Measurements from ENCODE around the gene CAVIN1.

The CAVIN1 gene

DNA sequence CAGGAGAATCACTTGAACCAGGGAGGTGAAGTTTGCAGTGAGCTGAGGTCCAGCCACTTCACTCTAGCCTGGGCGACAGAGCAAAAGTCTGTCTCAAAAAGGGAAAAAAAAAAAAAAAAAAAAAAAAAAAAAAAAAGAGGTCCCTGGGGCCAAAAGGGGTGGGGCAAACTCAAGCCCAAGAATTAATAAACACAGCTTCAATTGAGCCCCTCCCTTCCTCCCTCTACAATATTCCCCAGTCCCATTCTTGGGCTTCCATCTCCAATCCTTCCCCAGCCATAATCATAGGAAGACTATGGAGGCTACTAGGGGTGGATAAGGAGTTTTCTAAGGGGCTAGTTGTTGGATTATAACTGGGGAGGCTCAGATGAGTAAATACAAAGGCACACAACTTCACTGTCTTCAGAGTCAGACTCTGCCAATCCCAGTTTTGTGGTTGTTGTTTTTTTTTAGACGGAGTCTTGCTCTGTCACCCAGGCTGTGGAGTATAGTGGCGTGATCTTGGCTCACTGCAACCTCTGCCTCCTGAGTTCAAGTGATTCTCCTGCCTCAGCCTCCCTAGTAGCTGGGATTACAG, 9.5 kb downstream of the CAVIN1 start:
- Histone ChIP-seq H3K4me1 (ENCODE audit: control insufficient read depth, insufficient read depth, low read length, unreplicated experiment) (peaks cover 54% of the 10 kb centered on the region), H3K4me3 (ENCODE audit: low read depth, low read length) (no peak overlapping the region), H3K27me3 (ENCODE audit: insufficient read depth, low read length) (no peaks in the 10 kb centered on the region), H3K79me2 (ENCODE audit: control insufficient read depth, insufficient read depth, low read length, unreplicated experiment) (peaks cover 90% of the 10 kb centered on the region), H3K36me3 (ENCODE audit: insufficient read depth, low read length) (no peaks in the 10 kb centered on the region), H2AFZ (ENCODE audit: low read length, unreplicated experiment) (no peak overlapping the region), H3K27ac (ENCODE audit: low read depth, low read length) (peak overlapping the region; percentile 41)

DNA sequence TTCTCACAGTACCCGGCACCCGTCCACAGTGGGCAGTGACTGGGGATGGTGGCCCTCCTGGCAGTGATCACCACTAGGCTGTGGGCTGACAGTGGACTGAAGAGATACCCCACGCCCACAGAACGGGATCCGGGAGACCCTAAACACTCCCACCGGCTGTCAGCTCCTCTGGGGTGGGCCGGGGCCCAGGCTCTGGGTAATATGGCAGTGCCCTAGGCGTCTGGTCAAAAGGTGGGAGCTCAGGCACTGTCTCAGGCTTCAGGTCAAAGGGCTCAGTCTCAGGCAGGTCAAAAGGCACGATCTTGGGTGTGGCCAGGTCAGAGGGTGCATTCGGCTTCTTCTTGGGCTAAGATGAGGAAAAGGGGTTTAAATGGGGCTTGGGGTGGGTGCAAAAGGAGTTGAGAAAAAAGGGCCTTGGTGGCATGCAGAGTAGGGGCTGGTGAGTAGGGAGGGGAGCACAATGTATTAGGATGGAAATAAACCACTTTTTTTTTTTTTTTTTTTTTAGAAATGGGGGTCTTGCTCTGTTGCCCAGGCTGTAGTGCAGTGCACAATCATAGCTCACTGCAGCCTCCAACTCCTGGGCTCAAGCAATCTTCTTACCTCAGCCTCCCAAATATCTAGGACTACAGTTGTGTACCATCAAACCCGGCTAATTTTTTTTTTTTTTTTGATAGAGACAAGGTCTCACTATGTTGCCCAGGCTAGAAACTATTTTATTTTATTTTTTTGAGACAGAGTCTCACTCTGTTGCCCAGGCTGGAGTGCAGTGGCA, 11.0 kb downstream of the CAVIN1 start:
- peaks cover 91% of the 10 kb centered on the region for H3K79me2 ChIP-seq (ENCODE audit: control insufficient read depth, insufficient read depth, low read length, unreplicated experiment)
- H3K4me1 ChIP-seq (ENCODE audit: control insufficient read depth, insufficient read depth, low read length, unreplicated experiment): peaks cover 67% of the 10 kb centered on the region
- no peaks in the 10 kb centered on the region for H3K36me3 ChIP-seq (ENCODE audit: insufficient read depth, low read length)
- peak overlapping the region; percentile 85 for H3K27ac ChIP-seq (ENCODE audit: low read depth, low read length)
- H3K4me3 ChIP-seq (ENCODE audit: low read depth, low read length): no peak overlapping the region
- H3K27me3 ChIP-seq (ENCODE audit: insufficient read depth, low read length): no peaks in the 10 kb centered on the region
- H2AFZ ChIP-seq (ENCODE audit: low read length, unreplicated experiment): no peak overlapping the region

DNA sequence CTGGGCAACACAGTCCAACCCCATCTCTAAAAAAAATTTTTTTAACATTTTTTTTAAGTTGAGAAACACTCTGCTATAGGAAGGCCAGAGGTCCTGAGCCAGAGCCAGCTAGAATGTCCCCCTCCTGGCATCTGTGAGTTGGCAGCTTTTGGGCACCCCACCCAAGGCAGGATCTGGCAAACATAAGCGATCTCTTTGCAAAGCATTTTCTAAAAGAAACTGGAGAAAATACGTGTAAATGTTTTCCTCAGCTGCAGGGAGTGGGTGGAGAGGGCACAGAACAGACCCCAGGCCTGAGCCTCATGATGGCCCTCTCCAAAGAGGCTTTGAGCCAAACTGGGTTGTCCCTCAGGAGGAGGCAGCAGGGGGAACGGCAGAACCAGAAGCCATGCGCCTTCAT, 11.7 kb downstream of the CAVIN1 start:
- Histone ChIP-seq H3K79me2 (ENCODE audit: control insufficient read depth, insufficient read depth, low read length, unreplicated experiment) (peaks cover 91% of the 10 kb centered on the region), H2AFZ (ENCODE audit: low read length, unreplicated experiment) (no peak overlapping the region), H3K27me3 (ENCODE audit: insufficient read depth, low read length) (no peaks in the 10 kb centered on the region), H3K27ac (ENCODE audit: low read depth, low read length) (peak overlapping the region; percentile 85), H3K4me1 (ENCODE audit: control insufficient read depth, insufficient read depth, low read length, unreplicated experiment) (peaks cover 70% of the 10 kb centered on the region), H3K4me3 (ENCODE audit: low read depth, low read length) (no peak overlapping the region), H3K36me3 (ENCODE audit: insufficient read depth, low read length) (no peaks in the 10 kb centered on the region)

DNA sequence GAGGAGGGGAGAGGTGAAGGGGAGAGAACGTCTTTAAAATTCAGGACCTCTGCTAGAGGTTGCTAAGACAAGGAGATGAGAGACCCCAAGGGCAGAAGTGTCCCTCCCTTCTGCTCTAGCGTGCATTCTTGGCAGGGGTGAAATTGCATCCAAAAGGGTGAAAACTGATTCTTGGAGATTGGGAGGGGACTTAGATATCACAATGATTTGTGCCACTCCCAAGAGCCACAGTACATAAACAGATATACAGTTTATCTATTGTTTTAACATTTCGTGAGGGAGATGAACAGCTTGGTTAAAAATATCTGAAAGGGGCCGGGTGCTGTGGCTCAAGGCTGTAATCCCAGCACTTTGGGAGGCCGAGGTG, 12.8 kb downstream of the CAVIN1 start:
- peak overlapping the region; percentile 41 for H3K4me3 ChIP-seq (ENCODE audit: low read depth, low read length)
- H2AFZ ChIP-seq (ENCODE audit: low read length, unreplicated experiment): no peak overlapping the region
- H3K4me1 ChIP-seq (ENCODE audit: control insufficient read depth, insufficient read depth, low read length, unreplicated experiment): peaks cover 76% of the 10 kb centered on the region
- H3K36me3 ChIP-seq (ENCODE audit: insufficient read depth, low read length): no peaks in the 10 kb centered on the region
- peaks cover 90% of the 10 kb centered on the region for H3K79me2 ChIP-seq (ENCODE audit: control insufficient read depth, insufficient read depth, low read length, unreplicated experiment)
- no peaks in the 10 kb centered on the region for H3K27me3 ChIP-seq (ENCODE audit: insufficient read depth, low read length)
- H3K27ac ChIP-seq (ENCODE audit: low read depth, low read length): peak overlapping the region; percentile 85

DNA sequence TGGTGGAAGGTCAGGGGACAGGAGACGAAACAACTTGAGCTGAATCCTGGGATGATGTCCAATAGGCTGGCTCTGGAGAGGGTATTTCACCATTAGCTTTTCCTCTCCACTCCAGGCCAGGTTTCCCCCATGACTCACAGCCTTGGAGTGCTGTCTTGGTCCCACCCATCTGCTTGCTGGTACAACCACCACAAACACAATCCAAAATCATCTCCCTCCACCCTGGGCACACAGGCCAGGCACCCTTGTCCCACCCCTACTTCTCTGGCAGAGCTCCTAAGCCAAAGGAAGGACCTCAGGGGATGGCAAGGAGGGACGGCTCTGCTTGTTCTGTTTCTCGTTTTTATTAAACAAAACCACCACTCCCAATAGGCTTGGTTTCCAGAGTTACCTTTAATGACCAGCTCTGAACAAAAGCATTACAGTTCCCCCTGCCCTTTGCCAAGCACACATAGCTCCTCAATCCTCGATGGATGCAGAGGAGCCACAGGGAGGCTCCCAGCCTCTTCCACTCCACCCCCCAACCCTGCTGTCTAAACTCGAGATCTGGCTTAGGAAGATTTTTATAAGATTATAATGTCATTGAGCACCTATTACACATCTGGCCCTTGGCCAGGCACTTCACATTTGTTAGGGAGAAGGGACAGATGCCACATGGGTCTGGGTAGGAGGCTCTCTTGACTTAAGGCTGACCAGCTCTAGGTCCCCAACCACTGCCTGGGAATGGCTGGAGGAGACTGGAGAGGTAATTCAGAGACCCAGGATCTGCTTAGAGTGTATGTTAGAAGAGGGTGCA, 13.3 kb downstream of the CAVIN1 start:
- Histone ChIP-seq H3K27ac (ENCODE audit: low read depth, low read length) (peak overlapping the region; percentile 85), H2AFZ (ENCODE audit: low read length, unreplicated experiment) (no peak overlapping the region), H3K4me3 (ENCODE audit: low read depth, low read length) (peak overlapping the region; percentile 41), H3K36me3 (ENCODE audit: insufficient read depth, low read length) (peaks cover 6% of the 10 kb centered on the region; the same call in 1 of the 2 replicates), H3K79me2 (ENCODE audit: control insufficient read depth, insufficient read depth, low read length, unreplicated experiment) (peaks cover 90% of the 10 kb centered on the region), H3K4me1 (ENCODE audit: control insufficient read depth, insufficient read depth, low read length, unreplicated experiment) (peaks cover 70% of the 10 kb centered on the region), H3K27me3 (ENCODE audit: insufficient read depth, low read length) (no peaks in the 10 kb centered on the region)

DNA sequence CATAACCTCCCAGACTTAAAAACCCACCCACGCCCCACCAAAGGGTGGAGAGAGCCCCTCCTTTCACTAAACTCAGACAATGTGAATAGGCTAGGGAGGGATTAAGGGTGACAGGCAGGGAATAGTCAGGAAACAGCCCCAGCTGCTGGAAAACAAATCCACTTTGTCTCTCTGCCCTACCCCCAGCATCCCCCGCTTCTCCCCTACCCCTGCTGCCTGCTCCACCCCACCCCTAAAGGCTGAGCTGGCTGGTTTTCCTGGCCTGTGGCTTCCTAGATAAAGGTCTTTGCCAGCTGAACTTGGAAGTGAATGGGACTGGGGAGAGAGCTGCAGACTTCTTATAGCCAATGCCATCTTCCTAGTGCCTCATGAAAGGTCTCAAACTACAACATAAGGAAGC, 15.0 kb downstream of the CAVIN1 start:
- Histone ChIP-seq H3K36me3 (ENCODE audit: insufficient read depth, low read length) (peaks cover 14% of the 10 kb centered on the region; the same call in 1 of the 2 replicates), H3K27me3 (ENCODE audit: insufficient read depth, low read length) (no peaks in the 10 kb centered on the region), H3K4me1 (ENCODE audit: control insufficient read depth, insufficient read depth, low read length, unreplicated experiment) (peaks cover 61% of the 10 kb centered on the region), H3K79me2 (ENCODE audit: control insufficient read depth, insufficient read depth, low read length, unreplicated experiment) (peaks cover 92% of the 10 kb centered on the region), H3K27ac (ENCODE audit: low read depth, low read length) (peak overlapping the region; percentile 31), H2AFZ (ENCODE audit: low read length, unreplicated experiment) (no peak overlapping the region), H3K4me3 (ENCODE audit: low read depth, low read length) (no peak overlapping the region)

DNA sequence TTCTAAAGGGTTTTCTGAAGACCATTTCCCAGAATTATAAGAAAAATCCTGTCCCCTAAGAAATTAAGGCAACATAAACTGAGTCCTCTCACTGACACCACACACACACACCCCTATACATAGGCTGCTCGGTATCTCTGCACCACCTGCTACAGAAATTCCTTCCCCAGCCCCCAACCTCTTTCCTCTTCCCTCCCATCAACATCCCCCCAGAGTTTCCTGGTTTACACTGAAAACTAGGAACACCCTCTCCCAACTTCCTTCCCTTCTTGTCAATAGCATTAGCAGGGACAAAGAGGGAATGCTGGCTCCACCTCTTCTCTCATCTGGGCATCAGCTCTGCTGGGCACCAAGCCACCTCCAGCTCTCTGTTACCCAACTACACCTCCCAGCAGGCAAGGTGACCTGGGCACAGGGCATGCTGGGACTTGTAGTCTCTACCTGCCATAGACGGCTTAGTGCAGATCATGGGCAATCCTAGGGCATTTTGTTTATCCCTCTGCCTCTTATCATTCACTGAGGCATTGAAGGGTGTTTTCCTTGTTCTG, 15.7 kb downstream of the CAVIN1 start:
- peaks cover 14% of the 10 kb centered on the region; the same call in 1 of the 2 replicates for H3K36me3 ChIP-seq (ENCODE audit: insufficient read depth, low read length)
- H3K4me1 ChIP-seq (ENCODE audit: control insufficient read depth, insufficient read depth, low read length, unreplicated experiment): peaks cover 68% of the 10 kb centered on the region
- peaks cover 90% of the 10 kb centered on the region for H3K79me2 ChIP-seq (ENCODE audit: control insufficient read depth, insufficient read depth, low read length, unreplicated experiment)
- H3K27me3 ChIP-seq (ENCODE audit: insufficient read depth, low read length): no peaks in the 10 kb centered on the region
- peak overlapping the region; percentile 41 for H3K27ac ChIP-seq (ENCODE audit: low read depth, low read length)
- H2AFZ ChIP-seq (ENCODE audit: low read length, unreplicated experiment): no peak overlapping the region
- no peak overlapping the region for H3K4me3 ChIP-seq (ENCODE audit: low read depth, low read length)

DNA sequence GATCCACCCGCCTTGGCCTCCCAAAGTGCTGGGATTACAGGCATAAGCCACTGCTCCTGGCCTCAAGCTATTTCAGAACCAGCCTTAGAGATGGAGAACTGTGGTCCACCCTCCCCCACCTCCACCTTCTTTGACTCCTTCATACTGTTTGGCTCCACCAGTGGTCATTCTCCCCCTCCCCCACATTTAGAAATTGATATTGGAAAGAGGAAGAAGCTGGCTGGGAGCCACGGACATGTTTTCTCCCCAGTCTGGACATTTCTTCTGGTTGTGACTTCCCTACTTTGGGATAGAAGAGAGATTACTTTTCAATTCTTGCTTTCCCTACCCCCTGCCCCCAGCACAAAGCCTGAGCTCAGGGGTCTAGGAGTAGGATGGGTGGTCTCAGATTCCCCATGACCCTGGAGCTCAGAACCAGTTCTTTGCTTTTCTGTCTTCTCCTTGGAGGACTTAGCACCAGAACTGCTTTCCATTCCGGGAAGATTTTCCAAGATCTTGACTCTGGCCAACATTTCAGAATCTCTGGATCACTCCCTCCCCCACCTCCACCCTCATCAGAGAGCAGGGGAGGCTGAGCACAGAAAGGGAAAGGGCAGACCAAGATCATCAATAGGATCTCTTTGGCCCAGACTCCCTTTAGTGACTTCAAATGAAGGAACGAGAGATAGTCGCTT, 16.3 kb downstream of the CAVIN1 start:
- H3K4me1 ChIP-seq (ENCODE audit: control insufficient read depth, insufficient read depth, low read length, unreplicated experiment): peaks cover 71% of the 10 kb centered on the region
- peak overlapping the region; percentile 41 for H3K27ac ChIP-seq (ENCODE audit: low read depth, low read length)
- no peaks in the 10 kb centered on the region for H3K27me3 ChIP-seq (ENCODE audit: insufficient read depth, low read length)
- peaks cover 90% of the 10 kb centered on the region for H3K79me2 ChIP-seq (ENCODE audit: control insufficient read depth, insufficient read depth, low read length, unreplicated experiment)
- H2AFZ ChIP-seq (ENCODE audit: low read length, unreplicated experiment): no peak overlapping the region
- H3K4me3 ChIP-seq (ENCODE audit: low read depth, low read length): peak overlapping the region; percentile 26; the same call in 1 of the 2 replicates
- H3K36me3 ChIP-seq (ENCODE audit: insufficient read depth, low read length): peaks cover 14% of the 10 kb centered on the region; the same call in 1 of the 2 replicates

DNA sequence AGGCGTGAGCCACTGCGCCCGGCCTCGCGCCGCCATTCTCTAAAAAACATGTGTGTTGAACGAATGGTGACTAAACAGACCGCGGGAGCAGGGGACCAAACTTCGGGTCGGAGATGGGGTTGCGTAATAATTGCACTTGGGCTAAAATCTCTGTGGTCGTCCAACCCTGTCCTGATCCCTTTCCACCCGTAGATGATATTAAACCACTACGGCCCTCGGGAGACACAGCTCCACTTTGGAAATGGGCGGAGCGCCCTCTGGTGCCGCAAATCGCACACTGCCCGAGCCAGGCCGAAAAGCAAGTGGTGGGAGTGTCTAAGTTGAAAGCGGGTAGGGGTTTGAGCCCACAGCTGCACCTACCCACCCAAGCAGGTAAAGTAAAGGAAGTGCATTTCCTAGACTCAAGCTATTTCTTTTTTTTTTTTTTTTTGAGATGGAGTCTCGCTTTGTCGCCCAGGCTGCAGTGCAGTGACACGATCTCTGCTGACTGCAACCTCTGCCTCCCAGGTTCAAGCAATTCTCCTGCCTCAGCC, 17.0 kb downstream of the CAVIN1 start:
- H3K79me2 ChIP-seq (ENCODE audit: control insufficient read depth, insufficient read depth, low read length, unreplicated experiment): peaks cover 83% of the 10 kb centered on the region
- H3K27ac ChIP-seq (ENCODE audit: low read depth, low read length): 0 out of 2 replicates have a peak overlapping the region, but pooled peaks have one; percentile 19

DNA sequence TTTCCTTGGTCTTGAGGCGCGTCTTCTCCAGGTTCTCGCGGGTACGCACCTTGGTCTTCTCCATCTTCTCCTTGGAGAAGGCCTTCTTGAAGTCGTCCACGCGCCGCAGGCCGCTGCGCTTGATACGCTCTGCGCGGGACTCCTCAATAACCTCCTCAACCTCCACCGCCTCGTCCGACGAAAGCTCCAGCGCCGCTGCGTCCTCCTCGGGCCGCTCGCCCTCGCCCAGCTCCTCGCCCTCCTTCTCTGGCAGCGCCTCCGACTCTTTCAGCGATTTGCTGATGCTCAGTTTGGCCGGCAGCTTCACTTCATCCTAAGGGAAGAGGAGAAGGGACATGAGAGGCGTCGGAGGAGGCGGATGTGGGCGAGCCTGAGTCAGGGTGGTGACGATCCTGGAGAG, 18.0 kb downstream of the CAVIN1 start:
- Histone ChIP-seq H2AFZ (ENCODE audit: low read length, unreplicated experiment) (no peak overlapping the region), H3K27ac (ENCODE audit: low read depth, low read length) (no peak overlapping the region), H3K4me1 (ENCODE audit: control insufficient read depth, insufficient read depth, low read length, unreplicated experiment) (peaks cover 57% of the 10 kb centered on the region), H3K27me3 (ENCODE audit: insufficient read depth, low read length) (no peaks in the 10 kb centered on the region), H3K4me3 (ENCODE audit: low read depth, low read length) (no peak overlapping the region), H3K36me3 (ENCODE audit: insufficient read depth, low read length) (peaks cover 14% of the 10 kb centered on the region; the same call in 1 of the 2 replicates), H3K79me2 (ENCODE audit: control insufficient read depth, insufficient read depth, low read length, unreplicated experiment) (peaks cover 78% of the 10 kb centered on the region)

More for the DNA sequence above, 17.0 kb downstream of the CAVIN1 start:
- no peaks in the 10 kb centered on the region for H3K27me3 ChIP-seq (ENCODE audit: insufficient read depth, low read length)
- peaks cover 14% of the 10 kb centered on the region; the same call in 1 of the 2 replicates for H3K36me3 ChIP-seq (ENCODE audit: insufficient read depth, low read length)
- peaks cover 65% of the 10 kb centered on the region for H3K4me1 ChIP-seq (ENCODE audit: control insufficient read depth, insufficient read depth, low read length, unreplicated experiment)
- H3K4me3 ChIP-seq (ENCODE audit: low read depth, low read length): no peak overlapping the region
- H2AFZ ChIP-seq (ENCODE audit: low read length, unreplicated experiment): no peak overlapping the region
